Muscle of leg (tissue), 11 donors: Measurements from ENCODE around the gene PLCB1. TPM values are rescaled to one million over a fixed set of nuclear protein-coding genes. Genes with fewer than 3 reads are reported as not detected.

Source experiments
- DNase-seq: peaks from one replicate; pipeline ENCODE4 v3.0.0; 2013
- H3K27ac ChIP-seq: one replicate; pipeline ENCODE4 v1.5.1; 2013; ENCODE audit warnings: mild to moderate bottlenecking, low read length, control low read depth
- H3K27me3 ChIP-seq: one replicate; pipeline ENCODE4 v1.6.1; 2013; ENCODE audit warnings: low read length; ENCODE audit not compliant: control insufficient read depth, insufficient read depth
- H3K36me3 ChIP-seq: one replicate; pipeline ENCODE4 v1.6.1; 2013; ENCODE audit warnings: low read length; ENCODE audit not compliant: control insufficient read depth, insufficient read depth
- H3K4me1 ChIP-seq: one replicate; pipeline ENCODE4 v1.6.1; 2013; ENCODE audit warnings: low read length; ENCODE audit not compliant: control insufficient read depth, insufficient read depth
- H3K4me3 ChIP-seq: one replicate; pipeline ENCODE4 v1.5.1; 2013; ENCODE audit warnings: low read length, control low read depth
- H3K9me3 ChIP-seq: replicated peaks from 2 replicates; pipeline ENCODE4 v1.6.1; 2013; ENCODE audit warnings: low read depth, low read length; ENCODE audit not compliant: control insufficient read depth
- WGBS: methylation state at CpG from one replicate; pipeline ENCODE4 v1.1.5; 2013; ENCODE audit warnings: missing lambda C conversion rate; ENCODE audit not compliant: insufficient coverage; 5-methylcytosine and 5-hydroxymethylcytosine counted together
- polyA plus RNA-seq, 8 donors: library from polyadenylated mRNA; unstranded; fragments of 120-200 nt; gene quantifications; one replicate each; pipeline versions ENCODE4 v1.2.1 to v1.2.3, GENCODE V29; 2013; ENCODE audit warnings: inconsistent platforms in 1 of 8, low replicate concordance in 1 of 8; ENCODE audit not compliant: insufficient read length in 8 of 8, insufficient read depth in 1 of 8
- total RNA-seq: library from RNA; stranded (reverse); fragments of 120-200 nt; gene quantifications from one replicate; pipeline ENCODE4 v1.2.4, GENCODE V29; 2013

Gene PLCB1
- total and polyA plus RNA-seq, 9 donors = 6.8 to 14.3 (median 9.0) TPM

DNA sequence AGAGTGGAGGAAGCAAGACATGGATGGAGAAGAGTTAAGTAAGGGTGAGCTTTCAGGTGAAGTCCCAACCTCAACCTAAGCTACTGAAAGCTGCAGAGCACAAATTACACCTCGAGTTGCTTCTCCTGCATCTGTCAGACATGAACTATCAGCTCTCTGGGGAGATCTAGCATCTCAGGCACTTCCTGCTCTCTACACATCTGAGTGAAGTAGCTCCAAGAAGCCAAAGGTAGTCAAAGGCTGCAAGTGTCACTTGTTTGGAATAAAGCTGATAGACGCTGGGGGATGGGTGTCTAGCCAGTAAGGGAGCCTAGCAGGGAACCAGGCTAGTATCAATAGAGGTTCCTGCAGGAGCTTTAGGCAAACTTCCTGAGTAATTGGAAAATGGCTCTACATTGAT lies 228.0 kb downstream of the PLCB1 start:
- no peaks in the 10 kb centered on the region for H3K27me3 ChIP-seq
- no peak overlapping the region for H3K27ac ChIP-seq
- no peaks in the 10 kb centered on the region for H3K9me3 ChIP-seq
- no peak for DNase-seq
- H3K4me3 ChIP-seq = no peak overlapping the region
- peaks cover 3% of the 10 kb centered on the region for H3K4me1 ChIP-seq
- H3K36me3 ChIP-seq = no peaks in the 10 kb centered on the region
- 10% methylated on average over 2 of the region's 2 CpGs for WGBS

GRCh38 chr20:8361006-8361652 lies 229.1 kb downstream of the PLCB1 start:
- Histone ChIP-seq H3K9me3 (no peaks in the 10 kb centered on the region), H3K4me3 (no peak overlapping the region), H3K27ac (no peak overlapping the region), H3K4me1 (peaks cover 3% of the 10 kb centered on the region), H3K36me3 (no peaks in the 10 kb centered on the region), H3K27me3 (no peaks in the 10 kb centered on the region)
- 69% methylated on average over 3 of the region's 5 CpGs for WGBS
- no peak for DNase-seq

- Histone ChIP-seq H3K36me3 (no peaks in the 10 kb centered on the region), H3K27ac (no peak overlapping the region), H3K9me3 (no peaks in the 10 kb centered on the region), H3K4me1 (peaks cover 3% of the 10 kb centered on the region), H3K4me3 (no peak overlapping the region), H3K27me3 (no peaks in the 10 kb centered on the region)
- no peak for DNase-seq
Measured at GRCh38 chr20:8361779-8362178, 229.7 kb downstream of the PLCB1 start.

- no CpG with 5 or more reads among the region's 3 CpGs for WGBS
- Histone ChIP-seq H3K27me3 (no peaks in the 10 kb centered on the region), H3K4me1 (peaks cover 3% of the 10 kb centered on the region), H3K9me3 (no peaks in the 10 kb centered on the region), H3K27ac (no peak overlapping the region), H3K4me3 (no peak overlapping the region), H3K36me3 (no peaks in the 10 kb centered on the region)
- no peak for DNase-seq
Measured at GRCh38 chr20:8362457-8362856, 230.4 kb downstream of the PLCB1 start.

DNA sequence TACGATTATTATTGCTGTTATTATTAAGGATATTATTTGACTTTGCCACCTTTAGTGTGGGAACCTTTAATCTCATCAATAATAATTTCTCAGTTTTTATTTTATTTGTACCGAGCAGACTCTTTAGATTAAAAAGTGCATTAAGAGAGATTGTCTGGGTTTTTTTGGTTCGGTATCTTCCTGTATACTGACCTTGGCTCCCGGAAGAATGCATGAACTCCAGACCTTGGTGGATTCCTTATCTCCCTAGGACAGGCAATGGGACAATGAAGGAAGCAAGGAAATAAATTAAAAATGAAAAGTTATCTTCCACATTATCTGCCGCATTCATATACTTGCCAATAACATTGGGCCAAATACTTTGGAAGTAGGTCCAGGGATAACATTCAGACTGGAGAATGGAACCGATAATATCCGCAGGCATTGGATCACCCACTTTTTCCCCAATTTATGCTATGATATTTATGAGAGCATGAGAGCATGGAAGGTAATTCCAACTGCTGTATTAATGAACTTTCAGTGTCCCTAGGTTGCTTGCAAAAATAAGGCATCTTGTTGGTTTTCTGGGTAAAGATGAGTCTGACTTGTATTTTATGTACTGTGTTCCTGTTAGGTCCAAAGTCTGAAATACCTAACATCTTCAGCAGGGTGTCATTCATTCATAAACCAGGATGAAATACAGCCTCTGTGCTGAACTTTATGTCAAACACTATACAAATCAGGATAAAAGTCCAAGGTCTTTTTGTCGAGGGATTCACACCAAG lies 232.1 kb downstream of the PLCB1 start:
- DNase-seq = no peak
- Histone ChIP-seq H3K36me3 (no peaks in the 10 kb centered on the region), H3K4me1 (peaks cover 3% of the 10 kb centered on the region), H3K27ac (no peak overlapping the region), H3K4me3 (no peak overlapping the region), H3K27me3 (no peaks in the 10 kb centered on the region), H3K9me3 (no peaks in the 10 kb centered on the region)
- no CpG with 5 or more reads among the region's 8 CpGs for WGBS

- no peaks in the 10 kb centered on the region for H3K36me3 ChIP-seq
- DNase-seq = no peak
- no CpG with 5 or more reads among the region's 1 CpG for WGBS
Measured at GRCh38 chr20:8364734-8365078, 232.6 kb downstream of the PLCB1 start.

DNA sequence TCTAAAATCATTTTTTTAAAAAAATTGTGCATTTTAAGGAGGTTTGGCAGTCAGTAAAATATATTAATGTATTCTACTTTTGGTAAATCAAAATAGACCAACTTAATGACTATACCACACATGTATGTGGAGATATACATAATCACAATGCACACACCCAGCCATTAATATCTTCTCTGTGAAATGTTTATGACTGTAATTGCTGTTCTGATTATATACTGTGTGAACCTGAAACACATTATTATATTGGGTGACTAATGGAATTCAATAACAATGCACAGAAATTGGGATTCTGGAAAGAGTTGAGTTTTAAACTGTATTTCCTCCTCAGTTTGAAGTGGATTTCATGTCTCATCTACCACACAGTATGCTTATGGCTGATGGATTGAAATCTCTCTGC lies 233.6 kb downstream of the PLCB1 start:
- no peaks in the 10 kb centered on the region for H3K4me1 ChIP-seq
- no peak overlapping the region for H3K27ac ChIP-seq
- H3K9me3 ChIP-seq = no peaks in the 10 kb centered on the region
- DNase-seq = no peak
- no peak overlapping the region for H3K4me3 ChIP-seq
- H3K36me3 ChIP-seq = no peaks in the 10 kb centered on the region
- no peaks in the 10 kb centered on the region for H3K27me3 ChIP-seq

More at GRCh38 chr20:8364734-8365078, 232.6 kb downstream of the PLCB1 start:
- Histone ChIP-seq H3K27me3 (no peaks in the 10 kb centered on the region), H3K9me3 (no peaks in the 10 kb centered on the region), H3K4me3 (no peak overlapping the region), H3K4me1 (peaks cover 3% of the 10 kb centered on the region), H3K27ac (no peak overlapping the region)

DNA sequence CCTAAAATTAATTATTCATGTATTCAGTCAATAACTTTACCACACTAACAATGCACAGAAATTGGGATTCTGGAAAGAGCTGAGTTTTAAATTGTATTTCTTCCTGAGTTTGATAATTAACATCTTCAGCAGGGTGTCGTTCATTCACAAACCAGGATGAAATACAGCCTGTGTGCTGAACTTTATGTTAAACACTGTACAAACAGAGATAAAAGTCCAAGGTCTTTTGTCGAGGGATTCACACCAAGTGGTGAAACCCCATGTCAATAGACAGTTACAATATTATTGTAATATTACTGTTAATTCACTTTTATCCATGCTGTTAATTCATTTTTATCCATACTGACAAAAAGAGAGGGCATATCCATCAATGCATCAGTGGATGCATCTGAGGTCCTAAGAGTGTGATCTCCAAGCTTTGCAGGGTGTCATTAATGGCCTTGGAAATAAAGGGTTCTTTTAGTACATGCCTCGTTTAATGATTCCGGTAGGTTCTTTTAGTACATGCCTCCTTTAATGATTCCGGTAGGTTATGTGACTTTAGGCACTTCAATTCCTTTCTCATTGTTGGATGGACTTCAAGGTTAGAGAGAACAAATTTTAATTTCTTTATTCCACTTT lies 234.3 kb downstream of the PLCB1 start:
- DNase-seq = no peak
- WGBS = no CpG with 5 or more reads among the region's 5 CpGs
- H3K4me3 ChIP-seq = no peak overlapping the region
- H3K9me3 ChIP-seq = no peaks in the 10 kb centered on the region
- no peaks in the 10 kb centered on the region for H3K27me3 ChIP-seq
- no peaks in the 10 kb centered on the region for H3K4me1 ChIP-seq
- H3K36me3 ChIP-seq = no peaks in the 10 kb centered on the region
- H3K27ac ChIP-seq = no peak overlapping the region

- WGBS = 100% methylated on average over 1 of the region's 7 CpGs
- H3K4me3 ChIP-seq = no peak overlapping the region
- no peaks in the 10 kb centered on the region for H3K4me1 ChIP-seq
- no peak overlapping the region for H3K27ac ChIP-seq
- DNase-seq = no peak
- no peaks in the 10 kb centered on the region for H3K9me3 ChIP-seq
- H3K27me3 ChIP-seq = no peaks in the 10 kb centered on the region
- no peaks in the 10 kb centered on the region for H3K36me3 ChIP-seq
Measured at GRCh38 chr20:8367689-8368088, 235.6 kb downstream of the PLCB1 start.

- H3K4me1 ChIP-seq = no peaks in the 10 kb centered on the region
- H3K27me3 ChIP-seq = no peaks in the 10 kb centered on the region
- no CpG with 5 or more reads among the region's 3 CpGs for WGBS
- H3K36me3 ChIP-seq = no peaks in the 10 kb centered on the region
- H3K4me3 ChIP-seq = no peak overlapping the region
- no peak for DNase-seq
- H3K9me3 ChIP-seq = no peaks in the 10 kb centered on the region
- H3K27ac ChIP-seq = no peak overlapping the region
Measured at GRCh38 chr20:8368670-8369069, 236.6 kb downstream of the PLCB1 start.
